Measurements from ENCODE around the gene ARL15.

The ARL15 gene

GRCh38 chr5:54001976-54002775 is 308.2 kb downstream of the ARL15 start:
- no peak for TF ChIP-seq CTCF (IDR thresholded peaks at IDR 0.05; ENCODE audit: low read depth, low read length)
- no peak for DNase-seq (ENCODE audit: low read depth in 2 of 2)
- no peak overlapping the region for H3K4me3 ChIP-seq (replicated peaks in 1 of 2; ENCODE audit: low read depth in 2 of 2, low read length in 2 of 2)

GRCh38 chr5:54000011-54000410 is 310.4 kb downstream of the ARL15 start:
- no peak for TF ChIP-seq CTCF (IDR thresholded peaks at IDR 0.05; ENCODE audit: low read depth, low read length)
- DNase-seq (ENCODE audit: low read depth in 2 of 2) = no peak
- H3K4me3 ChIP-seq (replicated peaks in 1 of 2; ENCODE audit: low read depth in 2 of 2, low read length in 2 of 2) = no peak overlapping the region

GRCh38 chr5:53997736-53998627 is 312.4 kb downstream of the ARL15 start:
- no peak for TF ChIP-seq CTCF (IDR thresholded peaks at IDR 0.05; ENCODE audit: low read depth, low read length)
- DNase-seq (ENCODE audit: low read depth in 2 of 2) = no peak
- no peak overlapping the region for H3K4me3 ChIP-seq (replicated peaks in 1 of 2; ENCODE audit: low read depth in 2 of 2, low read length in 2 of 2)

GRCh38 chr5:53996008-53996407 is 314.4 kb downstream of the ARL15 start:
- no peak for TF ChIP-seq CTCF (IDR thresholded peaks at IDR 0.05; ENCODE audit: low read depth, low read length)
- no peak overlapping the region for H3K4me3 ChIP-seq (replicated peaks in 1 of 2; ENCODE audit: low read depth in 2 of 2, low read length in 2 of 2)
- no peak for DNase-seq (ENCODE audit: low read depth in 2 of 2)

- peak; percentile 63 to 78 for DNase-seq (ENCODE audit: low read depth in 2 of 2)
- TF ChIP-seq CTCF (IDR thresholded peaks at IDR 0.05; ENCODE audit: low read depth, low read length) = no peak
- H3K4me3 ChIP-seq (replicated peaks in 1 of 2; ENCODE audit: low read depth in 2 of 2, low read length in 2 of 2) = no peak overlapping the region
These were observed 316.2 kb downstream of the ARL15 start for GRCh38 chr5:53994148-53994547.

- H3K4me3 ChIP-seq (replicated peaks in 1 of 2; ENCODE audit: low read depth in 2 of 2, low read length in 2 of 2) = no peak overlapping the region
- peak; percentile 46 for TF ChIP-seq CTCF (IDR thresholded peaks at IDR 0.05; ENCODE audit: low read depth, low read length)
- peak; percentile 30 to 53 for DNase-seq (ENCODE audit: low read depth in 2 of 2)
These were observed 318.4 kb downstream of the ARL15 start for GRCh38 chr5:53991942-53992341.

Data from cardiac fibroblast (primary cell).